ENCODE results near the gene FZD8. TPM values are rescaled to one million over a fixed set of nuclear protein-coding genes. Genes with fewer than 3 reads are reported as not detected.

The FZD8 gene
- total and polyA plus RNA-seq, 4 donors: 0.25 to 5.4 (median 3.0) TPM

GRCh38 chr10:35605191-35605590, 36.9 kb downstream of the FZD8 start, which contains the start of gene GJD4:
Gene GJD4 (plus strand): TSS chr10:35605341. CDS start chr10:35605568, 227 bp downstream.
- H3K9me3 ChIP-seq (ENCODE audit: control insufficient read depth in 4 of 4, low read length in 3 of 4): no peaks in the 10 kb centered on the region
- no peak within 1 kb of the TSS for H3K9ac ChIP-seq (ENCODE audit: low read depth in 1 of 2, low read length in 2 of 2)
- no peak for DNase-seq (ENCODE audit: low spot score)
- peaks cover 0 to 4% (median 0%) of the 10 kb centered on the region in 4 donors for H3K27me3 ChIP-seq (ENCODE audit: control insufficient read depth in 4 of 4, insufficient read depth in 4 of 4, low read length in 3 of 4)
- WGBS: 72% methylated on average over 8 of the region's 8 CpGs
- TF ChIP-seq, protein P1, sequence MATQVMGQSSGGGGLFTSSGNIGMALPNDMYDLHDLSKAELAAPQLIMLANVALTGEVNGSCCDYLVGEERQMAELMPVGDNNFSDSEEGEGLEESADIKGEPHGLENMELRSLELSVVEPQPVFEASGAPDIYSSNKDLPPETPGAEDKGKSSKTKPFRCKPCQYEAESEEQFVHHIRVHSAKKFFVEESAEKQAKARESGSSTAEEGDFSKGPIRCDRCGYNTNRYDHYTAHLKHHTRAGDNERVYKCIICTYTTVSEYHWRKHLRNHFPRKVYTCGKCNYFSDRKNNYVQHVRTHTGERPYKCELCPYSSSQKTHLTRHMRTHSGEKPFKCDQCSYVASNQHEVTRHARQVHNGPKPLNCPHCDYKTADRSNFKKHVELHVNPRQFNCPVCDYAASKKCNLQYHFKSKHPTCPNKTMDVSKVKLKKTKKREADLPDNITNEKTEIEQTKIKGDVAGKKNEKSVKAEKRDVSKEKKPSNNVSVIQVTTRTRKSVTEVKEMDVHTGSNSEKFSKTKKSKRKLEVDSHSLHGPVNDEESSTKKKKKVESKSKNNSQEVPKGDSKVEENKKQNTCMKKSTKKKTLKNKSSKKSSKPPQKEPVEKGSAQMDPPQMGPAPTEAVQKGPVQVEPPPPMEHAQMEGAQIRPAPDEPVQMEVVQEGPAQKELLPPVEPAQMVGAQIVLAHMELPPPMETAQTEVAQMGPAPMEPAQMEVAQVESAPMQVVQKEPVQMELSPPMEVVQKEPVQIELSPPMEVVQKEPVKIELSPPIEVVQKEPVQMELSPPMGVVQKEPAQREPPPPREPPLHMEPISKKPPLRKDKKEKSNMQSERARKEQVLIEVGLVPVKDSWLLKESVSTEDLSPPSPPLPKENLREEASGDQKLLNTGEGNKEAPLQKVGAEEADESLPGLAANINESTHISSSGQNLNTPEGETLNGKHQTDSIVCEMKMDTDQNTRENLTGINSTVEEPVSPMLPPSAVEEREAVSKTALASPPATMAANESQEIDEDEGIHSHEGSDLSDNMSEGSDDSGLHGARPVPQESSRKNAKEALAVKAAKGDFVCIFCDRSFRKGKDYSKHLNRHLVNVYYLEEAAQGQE (IDR thresholded peaks at IDR 0.05): no peak
- no peak for TF ChIP-seq SP1 (IDR thresholded peaks at IDR 0.05)
- H3K4me3 ChIP-seq (ENCODE audit: low read depth in 1 of 3, low read length in 3 of 3): no peak within 1 kb of the TSS
- H3K27ac ChIP-seq (ENCODE audit: low read depth in 1 of 2, low read length in 2 of 2): no peak within 1 kb of the TSS
- no peaks in the 10 kb centered on the region for H3K36me3 ChIP-seq (ENCODE audit: control insufficient read depth in 4 of 4, insufficient read depth in 3 of 4, low read depth in 1 of 4, low read length in 3 of 4)
- peaks cover 0 to 8% (median 3%) of the 10 kb centered on the region in 4 donors for H3K4me1 ChIP-seq (ENCODE audit: control insufficient read depth in 4 of 4, insufficient read depth in 4 of 4, low read length in 3 of 4)

GRCh38 chr10:35600193-35600592, 41.9 kb downstream of the FZD8 start:
- Histone ChIP-seq H3K4me1 (ENCODE audit: control insufficient read depth in 4 of 4, insufficient read depth in 4 of 4, low read length in 3 of 4) (no peaks in the 10 kb centered on the region), H3K36me3 (ENCODE audit: control insufficient read depth in 4 of 4, insufficient read depth in 3 of 4, low read depth in 1 of 4, low read length in 3 of 4) (no peaks in the 10 kb centered on the region), H3K9me3 (ENCODE audit: control insufficient read depth in 4 of 4, low read length in 3 of 4) (no peaks in the 10 kb centered on the region), H3K9ac (ENCODE audit: low read depth in 1 of 2, low read length in 2 of 2) (no peak overlapping the region), H3K27ac (ENCODE audit: low read depth in 1 of 2, low read length in 2 of 2) (no peak overlapping the region), H3K4me3 (ENCODE audit: low read depth in 1 of 3, low read length in 3 of 3) (no peak overlapping the region), H3K27me3 (ENCODE audit: control insufficient read depth in 4 of 4, insufficient read depth in 4 of 4, low read length in 3 of 4) (no peaks in the 10 kb centered on the region)
- TF ChIP-seq CTCF (IDR thresholded peaks at IDR 0.05; ENCODE audit: low read depth, low read length, missing input control): no peak
- TF ChIP-seq TAF1 (conservative IDR thresholded peaks at IDR 0.05): no peak
- no peak for TF ChIP-seq GABPA (IDR thresholded peaks at IDR 0.05 in 1 of 2, conservative IDR thresholded peaks at IDR 0.05 in 1 of 2)
- no peak for TF ChIP-seq YY1 (IDR thresholded peaks at IDR 0.05)
- no peak for TF ChIP-seq HNF4A (conservative IDR thresholded peaks at IDR 0.05)
- TF ChIP-seq NR2F2 (IDR thresholded peaks at IDR 0.05): no peak
- no peak for TF ChIP-seq SP1 (IDR thresholded peaks at IDR 0.05)
- no peak for TF ChIP-seq HNF4G (IDR thresholded peaks at IDR 0.05)
- TF ChIP-seq JUND (IDR thresholded peaks at IDR 0.05): no peak
- TF ChIP-seq, protein P2, sequence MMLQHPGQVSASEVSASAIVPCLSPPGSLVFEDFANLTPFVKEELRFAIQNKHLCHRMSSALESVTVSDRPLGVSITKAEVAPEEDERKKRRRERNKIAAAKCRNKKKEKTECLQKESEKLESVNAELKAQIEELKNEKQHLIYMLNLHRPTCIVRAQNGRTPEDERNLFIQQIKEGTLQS (IDR thresholded peaks at IDR 0.05): no peak
- TF ChIP-seq FOXA2 (IDR thresholded peaks at IDR 0.05): no peak
- TF ChIP-seq, protein P3, sequence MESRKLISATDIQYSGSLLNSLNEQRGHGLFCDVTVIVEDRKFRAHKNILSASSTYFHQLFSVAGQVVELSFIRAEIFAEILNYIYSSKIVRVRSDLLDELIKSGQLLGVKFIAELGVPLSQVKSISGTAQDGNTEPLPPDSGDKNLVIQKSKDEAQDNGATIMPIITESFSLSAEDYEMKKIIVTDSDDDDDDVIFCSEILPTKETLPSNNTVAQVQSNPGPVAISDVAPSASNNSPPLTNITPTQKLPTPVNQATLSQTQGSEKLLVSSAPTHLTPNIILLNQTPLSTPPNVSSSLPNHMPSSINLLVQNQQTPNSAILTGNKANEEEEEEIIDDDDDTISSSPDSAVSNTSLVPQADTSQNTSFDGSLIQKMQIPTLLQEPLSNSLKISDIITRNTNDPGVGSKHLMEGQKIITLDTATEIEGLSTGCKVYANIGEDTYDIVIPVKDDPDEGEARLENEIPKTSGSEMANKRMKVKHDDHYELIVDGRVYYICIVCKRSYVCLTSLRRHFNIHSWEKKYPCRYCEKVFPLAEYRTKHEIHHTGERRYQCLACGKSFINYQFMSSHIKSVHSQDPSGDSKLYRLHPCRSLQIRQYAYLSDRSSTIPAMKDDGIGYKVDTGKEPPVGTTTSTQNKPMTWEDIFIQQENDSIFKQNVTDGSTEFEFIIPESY (IDR thresholded peaks at IDR 0.05): no peak
- no peak for TF ChIP-seq EGR1 (IDR thresholded peaks at IDR 0.05; ENCODE audit: low read depth in 2 of 2)
- TF ChIP-seq RXRA (IDR thresholded peaks at IDR 0.05): no peak
- TF ChIP-seq, protein P4, sequence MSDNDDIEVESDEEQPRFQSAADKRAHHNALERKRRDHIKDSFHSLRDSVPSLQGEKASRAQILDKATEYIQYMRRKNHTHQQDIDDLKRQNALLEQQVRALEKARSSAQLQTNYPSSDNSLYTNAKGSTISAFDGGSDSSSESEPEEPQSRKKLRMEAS (IDR thresholded peaks at IDR 0.05): no peak
- no peak for TF ChIP-seq FOXA1 (IDR thresholded peaks at IDR 0.05)
- TF ChIP-seq, protein P1 (IDR thresholded peaks at IDR 0.05): no peak
- no peak for TF ChIP-seq RAD21 (IDR thresholded peaks at IDR 0.05)
- WGBS: 67% methylated on average over 2 of the region's 2 CpGs
- DNase-seq (ENCODE audit: low spot score): no peak

All from liver (tissue), 9 donors.